Upper lobe of left lung (tissue), 6 donors: ENCODE results near the gene NAA11. TPM values are rescaled to one million over a fixed set of nuclear protein-coding genes. Genes with fewer than 3 reads are reported as not detected.

Experiments
- ATAC-seq, 2 donors: fragments of 200-7000 bp; cut with Tn5 transposase; one replicate each; pipeline ENCODE4 v1.9.1; 2022; ENCODE audit warnings: mild to moderate bottlenecking in 2 of 2, moderate library complexity in 2 of 2; ENCODE audit not compliant: low FRiP score in 2 of 2
- DNase-seq, 2 donors: peaks; one replicate each; pipeline ENCODE4 v3.0.0-alpha.2; 2019 to 2020
- H3K27ac ChIP-seq, 4 donors: fragments of 200-600 bp; sonication (generic); one replicate each; pipeline ENCODE4 v1.5.1; 2016 to 2019
- H3K27me3 ChIP-seq, 4 donors: fragments of 200-600 bp; sonication (generic); one replicate each; pipeline ENCODE4 v1.5.1; 2017 to 2019
- H3K36me3 ChIP-seq, 4 donors: fragments of 200-600 bp; sonication (generic); one replicate each; pipeline ENCODE4 v1.5.1; 2016 to 2019
- H3K4me1 ChIP-seq, 4 donors: fragments of 200-600 bp; sonication (generic); one replicate each; pipeline ENCODE4 v1.5.1; 2018 to 2019
- H3K4me3 ChIP-seq, 4 donors: fragments of 200-600 bp; sonication (generic); one replicate each; pipeline ENCODE4 v1.5.1; 2017 to 2019; ENCODE audit warnings: mild to moderate bottlenecking in 2 of 4, moderate library complexity in 1 of 4
- H3K9me3 ChIP-seq, 4 donors: fragments of 200-600 bp; sonication (generic); one replicate each; pipeline ENCODE4 v1.5.1; 2018 to 2019
- EP300 ChIP-seq, 4 donors: sonication (generic); formaldehyde crosslinking; IDR thresholded peaks; one replicate each; pipeline ENCODE4 v1.5.1; 2017; ENCODE audit warnings: antibody characterized with exemption in 4 of 4, control low read depth in 2 of 4
- POLR2A ChIP-seq, 4 donors: fragments of 450-650 bp; IDR thresholded peaks; one replicate each; pipeline ENCODE4 v1.5.1; 2016 to 2017; ENCODE audit warnings: antibody characterized with exemption in 4 of 4, mild to moderate bottlenecking in 2 of 4
- POLR2AphosphoS5 ChIP-seq, 2 donors: sonication (generic); formaldehyde crosslinking; IDR thresholded peaks; one replicate each; pipeline ENCODE4 v1.5.1; 2017; ENCODE audit warnings: antibody characterized with exemption in 2 of 2
- WGBS, 2 donors: methylation state at CpG; one replicate each; pipeline ENCODE4 v1.1.5; 2017 to 2018; 5-methylcytosine and 5-hydroxymethylcytosine counted together
- total RNA-seq, 6 donors: library from RNA; depleted of rRNA in 4 of 6; stranded (reverse); fragments of >200 nt in 4 of 6; gene quantifications; one replicate each; pipeline versions ENCODE4 v1.1.0 to v1.2.1, GENCODE V29; 2016 to 2021
- TF ChIP-seq, protein P1 (sequence below), 6 experiments: fragments of 450-650 bp in 4 of 6; fragments of 200-600 bp in 2 of 6; sonication (generic) in 2 of 6; IDR thresholded peaks; one replicate each; pipeline ENCODE4 v1.5.1; 2016 to 2019; ENCODE audit warnings: antibody characterized with exemption in 6 of 6
- donor health status: DM: no; HTN: no; CAD: no; lungs with moderate emphysema.
- donor health status: DM: no; HTN: yes; CAD: no; lungs with severe emphysema.

The NAA11 gene
- total RNA-seq, 6 donors from 2014 or later, result not detected

DNA sequence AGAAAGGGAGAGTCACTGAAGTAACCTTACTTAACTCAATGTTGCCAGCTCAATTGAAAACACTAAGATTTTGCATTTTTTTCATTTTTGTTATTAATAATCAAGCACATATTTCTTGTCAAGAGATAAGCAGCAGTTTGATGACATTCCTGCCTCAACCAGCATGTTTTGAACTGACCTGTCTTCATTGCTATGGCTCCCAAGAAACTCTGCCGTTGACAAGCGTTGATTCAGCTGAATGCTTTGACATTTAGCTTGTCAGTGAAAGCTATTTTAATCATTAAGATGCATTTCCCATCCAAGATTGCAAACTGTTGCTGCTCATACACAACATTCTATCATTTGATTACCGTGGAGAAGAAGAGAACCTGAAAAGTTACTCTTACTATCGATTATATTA is 5.9 kb downstream of the NAA11 start:
- ATAC-seq, result no peak
- Histone ChIP-seq H3K4me3 (no peak overlapping the region), H3K36me3 (no peaks in the 10 kb centered on the region), H3K27me3 (no peaks in the 10 kb centered on the region), H3K27ac (no peak overlapping the region), H3K9me3 (no peaks in the 10 kb centered on the region), H3K4me1 (no peaks in the 10 kb centered on the region)
- DNase-seq, result no peak
- 85 to 89% methylated on average over 4 of the region's 4 CpGs for WGBS, 2 donors
- TF ChIP-seq EP300 (IDR thresholded peaks at IDR 0.05) (no peak), POLR2AphosphoS5 (IDR thresholded peaks at IDR 0.05) (no peak), POLR2A (IDR thresholded peaks at IDR 0.05) (no peak)
- TF ChIP-seq, protein P1, sequence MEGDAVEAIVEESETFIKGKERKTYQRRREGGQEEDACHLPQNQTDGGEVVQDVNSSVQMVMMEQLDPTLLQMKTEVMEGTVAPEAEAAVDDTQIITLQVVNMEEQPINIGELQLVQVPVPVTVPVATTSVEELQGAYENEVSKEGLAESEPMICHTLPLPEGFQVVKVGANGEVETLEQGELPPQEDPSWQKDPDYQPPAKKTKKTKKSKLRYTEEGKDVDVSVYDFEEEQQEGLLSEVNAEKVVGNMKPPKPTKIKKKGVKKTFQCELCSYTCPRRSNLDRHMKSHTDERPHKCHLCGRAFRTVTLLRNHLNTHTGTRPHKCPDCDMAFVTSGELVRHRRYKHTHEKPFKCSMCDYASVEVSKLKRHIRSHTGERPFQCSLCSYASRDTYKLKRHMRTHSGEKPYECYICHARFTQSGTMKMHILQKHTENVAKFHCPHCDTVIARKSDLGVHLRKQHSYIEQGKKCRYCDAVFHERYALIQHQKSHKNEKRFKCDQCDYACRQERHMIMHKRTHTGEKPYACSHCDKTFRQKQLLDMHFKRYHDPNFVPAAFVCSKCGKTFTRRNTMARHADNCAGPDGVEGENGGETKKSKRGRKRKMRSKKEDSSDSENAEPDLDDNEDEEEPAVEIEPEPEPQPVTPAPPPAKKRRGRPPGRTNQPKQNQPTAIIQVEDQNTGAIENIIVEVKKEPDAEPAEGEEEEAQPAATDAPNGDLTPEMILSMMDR (IDR thresholded peaks at IDR 0.05), result no peak

DNA sequence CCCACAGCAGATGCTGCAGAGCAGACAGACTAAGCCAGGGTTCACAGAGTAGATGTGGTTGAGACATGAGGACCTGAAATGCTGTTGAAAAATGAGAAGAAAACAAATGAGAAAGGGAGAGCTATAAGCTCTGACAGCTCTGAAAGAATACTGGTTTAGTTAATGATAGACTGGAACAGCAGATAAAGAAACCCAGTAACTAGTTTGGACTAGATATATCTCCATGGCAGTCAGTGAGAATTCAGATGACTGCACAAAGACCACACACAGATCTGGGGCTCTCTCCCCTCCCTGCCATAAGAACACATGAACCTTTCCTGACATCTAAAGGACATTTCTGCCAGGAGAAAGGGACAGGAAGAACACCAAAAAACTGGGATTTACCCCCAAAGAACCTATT is 8.2 kb downstream of the NAA11 start:
- no peak for DNase-seq
- TF ChIP-seq, protein P1 (IDR thresholded peaks at IDR 0.05), result no peak
- TF ChIP-seq EP300 (IDR thresholded peaks at IDR 0.05), result no peak
- TF ChIP-seq POLR2AphosphoS5 (IDR thresholded peaks at IDR 0.05), result no peak
- no peak for TF ChIP-seq POLR2A (IDR thresholded peaks at IDR 0.05)
- Histone ChIP-seq H3K4me1 (no peaks in the 10 kb centered on the region), H3K27ac (no peak overlapping the region), H3K27me3 (no peaks in the 10 kb centered on the region), H3K4me3 (no peak overlapping the region), H3K9me3 (no peaks in the 10 kb centered on the region), H3K36me3 (no peaks in the 10 kb centered on the region)
- ATAC-seq, result no peak

DNA sequence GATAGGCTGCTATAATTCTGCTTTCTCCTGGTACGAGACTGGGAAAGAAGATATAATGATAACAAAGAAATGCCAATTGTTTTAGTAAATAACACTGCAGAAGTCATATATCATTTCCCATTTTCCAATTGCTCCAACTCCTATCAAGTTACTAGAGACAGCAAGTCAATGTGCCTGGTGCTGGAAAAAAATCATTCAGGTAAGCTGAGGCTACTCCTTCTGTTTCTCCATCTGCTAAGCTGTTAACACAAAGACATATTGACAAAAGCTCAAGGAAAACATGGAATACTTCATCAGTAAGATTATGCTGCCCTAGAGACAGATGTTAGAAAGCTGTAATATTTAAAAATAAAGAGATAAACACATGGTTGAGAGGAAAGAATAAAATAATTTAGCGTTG is 10.0 kb downstream of the NAA11 start:
- no peak for ATAC-seq
- no peak overlapping the region for H3K27ac ChIP-seq
- 72 to 79% methylated on average over 2 of the region's 2 CpGs for WGBS, 2 donors

DNA sequence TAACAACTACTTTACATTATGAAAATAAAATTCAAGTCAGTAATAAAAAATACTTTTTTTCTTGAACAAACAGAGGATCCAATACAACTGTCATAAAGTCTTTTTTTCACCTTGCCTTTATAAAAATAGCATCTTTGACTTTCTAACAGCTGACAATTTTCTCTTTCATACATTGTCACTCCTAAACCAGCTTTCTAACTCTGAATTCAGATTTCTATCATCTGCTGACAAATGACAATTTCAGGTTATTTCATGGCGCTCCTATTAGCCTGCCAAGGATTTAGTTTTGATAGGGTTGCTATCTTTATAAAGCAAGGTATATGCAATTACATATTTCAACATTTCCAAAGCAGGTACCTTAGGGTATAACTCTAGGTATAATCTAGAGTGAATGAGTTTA is 14.6 kb downstream of the NAA11 start:
- H3K36me3 ChIP-seq, result no peaks in the 10 kb centered on the region
- no peak for ATAC-seq
- H3K9me3 ChIP-seq, result no peaks in the 10 kb centered on the region
- H3K27me3 ChIP-seq, result no peaks in the 10 kb centered on the region
- no peak overlapping the region for H3K4me3 ChIP-seq
- no peak overlapping the region for H3K27ac ChIP-seq
- WGBS, 2 donors, result 94 to 97% methylated on average over 1 of the region's 1 CpG
- no peaks in the 10 kb centered on the region for H3K4me1 ChIP-seq
- no peak for TF ChIP-seq EP300 (IDR thresholded peaks at IDR 0.05)
- no peak for TF ChIP-seq POLR2A (IDR thresholded peaks at IDR 0.05)
- TF ChIP-seq, protein P1 (IDR thresholded peaks at IDR 0.05), result no peak
- TF ChIP-seq POLR2AphosphoS5 (IDR thresholded peaks at IDR 0.05), result no peak
- DNase-seq, result no peak

More for the DNA sequence above, 10.0 kb downstream of the NAA11 start:
- Histone ChIP-seq H3K4me1 (no peaks in the 10 kb centered on the region), H3K36me3 (no peaks in the 10 kb centered on the region), H3K27me3 (no peaks in the 10 kb centered on the region), H3K4me3 (no peak overlapping the region), H3K9me3 (no peaks in the 10 kb centered on the region)
- no peak for DNase-seq
- TF ChIP-seq, protein P1 (IDR thresholded peaks at IDR 0.05), result no peak
- TF ChIP-seq POLR2AphosphoS5 (IDR thresholded peaks at IDR 0.05) (no peak), EP300 (IDR thresholded peaks at IDR 0.05) (no peak)

DNA sequence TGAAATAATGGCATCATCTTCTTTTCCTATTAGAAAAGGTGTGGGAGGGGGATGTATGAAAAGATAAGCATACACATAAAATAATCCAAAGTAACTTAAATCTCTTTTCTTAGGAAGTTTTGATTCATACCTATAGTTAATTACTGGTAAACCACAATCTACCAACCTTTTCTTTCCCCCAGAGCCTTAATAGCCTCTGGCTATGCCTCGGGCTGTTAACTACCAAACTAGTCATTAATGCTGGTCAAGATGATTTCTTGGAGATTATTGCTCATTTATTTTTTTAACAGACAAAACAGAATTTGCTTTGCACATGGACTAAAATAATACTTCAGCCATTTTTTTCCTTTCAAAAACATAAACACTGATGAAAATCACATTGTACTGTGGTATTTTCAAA is 16.9 kb downstream of the NAA11 start:
- ATAC-seq, result no peak
- WGBS, 2 donors, result 79 to 94% methylated on average over 1 of the region's 1 CpG

More for the DNA sequence above, 16.9 kb downstream of the NAA11 start:
- H3K27ac ChIP-seq, result no peak overlapping the region
- no peak overlapping the region for H3K4me3 ChIP-seq
- no peaks in the 10 kb centered on the region for H3K36me3 ChIP-seq
- H3K4me1 ChIP-seq, result no peaks in the 10 kb centered on the region
- no peak for TF ChIP-seq EP300 (IDR thresholded peaks at IDR 0.05)
- TF ChIP-seq POLR2AphosphoS5 (IDR thresholded peaks at IDR 0.05), result no peak
- TF ChIP-seq, protein P1 (IDR thresholded peaks at IDR 0.05), result no peak
- TF ChIP-seq POLR2A (IDR thresholded peaks at IDR 0.05), result no peak
- H3K27me3 ChIP-seq, result no peaks in the 10 kb centered on the region
- no peak for DNase-seq
- H3K9me3 ChIP-seq, result no peaks in the 10 kb centered on the region
